CD4-positive, alpha-beta memory T cell (primary cell): ENCODE data around the gene RASL10B. TPM values are rescaled to one million over a fixed set of nuclear protein-coding genes. Genes with fewer than 3 reads are reported as not detected.

Experiments
- CTCF ChIA-PET: fragments of 350-600 bp; sonication (Branson Sonifier 250); formaldehyde crosslinking; loops from one replicate; lab custom pipeline; 2021; ENCODE audit warnings: inconsistent platforms; ENCODE audit not compliant: partially characterized antibody; lab: Charles Lee
- POLR2A ChIA-PET: fragments of 350-600 bp; sonication (Branson Sonifier 250); formaldehyde crosslinking; loops from one replicate; lab custom pipeline; 2021; ENCODE audit not compliant: partially characterized antibody; lab: Charles Lee
- DNase-seq, 5 donors: peaks; one replicate each; pipeline versions ENCODE4 v3.0.0 to v3.0.0-alpha.2; 2020 to 2022; ENCODE audit warnings: mixed read lengths in 1 of 5
- H3K27ac ChIP-seq: one replicate; pipeline ENCODE4 v1.7.0; 2013; ENCODE audit warnings: low read depth, low read length
- H3K27me3 ChIP-seq: 2 replicates; pipeline ENCODE4 v1.7.0; 2013; ENCODE audit warnings: mild to moderate bottlenecking, low read length, moderate library complexity; ENCODE audit not compliant: insufficient read depth
- H3K36me3 ChIP-seq: 2 replicates; pipeline ENCODE4 v1.7.0; 2013; ENCODE audit warnings: mild to moderate bottlenecking, low read length, moderate library complexity; ENCODE audit not compliant: insufficient read depth
- H3K4me1 ChIP-seq: 2 replicates; pipeline ENCODE4 v1.7.0; 2013; ENCODE audit warnings: mild to moderate bottlenecking, low read length, moderate library complexity; ENCODE audit not compliant: insufficient read depth
- H3K4me3 ChIP-seq, 2 donors: one replicate each; pipeline ENCODE4 v1.7.0; 2013; ENCODE audit warnings: low read length in 2 of 2, mild to moderate bottlenecking in 1 of 2
- H3K9me3 ChIP-seq, 2 donors: one replicate each; pipeline ENCODE4 v1.7.0; 2013; ENCODE audit warnings: low read length in 2 of 2, control low read depth in 1 of 2; ENCODE audit not compliant: control insufficient read depth in 1 of 2
- H3K27ac Mint-ChIP-seq, 7 donors: one replicate each; pipeline ENCODE4 v1.8.0; 2020 to 2021; ENCODE audit warnings: mixed read lengths in 7 of 7, mild to moderate bottlenecking in 6 of 7, inconsistent platforms in 3 of 7, moderate library complexity in 3 of 7
- H3K27me3 Mint-ChIP-seq, 2 donors: one replicate each; pipeline ENCODE4 v1.8.0; 2020 to 2021; ENCODE audit warnings: mixed read lengths in 2 of 2
- H3K36me3 Mint-ChIP-seq, 2 donors: one replicate each; pipeline ENCODE4 v1.8.0; 2020 to 2021; ENCODE audit warnings: mixed read lengths in 2 of 2, inconsistent platforms in 1 of 2, mild to moderate bottlenecking in 1 of 2
- H3K4me1 Mint-ChIP-seq, 4 donors: one replicate each; pipeline ENCODE4 v1.8.0; 2020 to 2021; ENCODE audit warnings: mixed read lengths in 4 of 4, mild to moderate bottlenecking in 1 of 4
- H3K4me3 Mint-ChIP-seq, 8 donors: one replicate each; pipeline ENCODE4 v1.8.0; 2020 to 2021; ENCODE audit warnings: mixed read lengths in 8 of 8, mild to moderate bottlenecking in 7 of 8, moderate library complexity in 6 of 8, inconsistent platforms in 3 of 8
- H3K9me3 Mint-ChIP-seq, 8 donors: one replicate each; pipeline ENCODE4 v1.8.0; 2020 to 2021; ENCODE audit warnings: mixed read lengths in 8 of 8, mild to moderate bottlenecking in 5 of 8, inconsistent platforms in 3 of 8, moderate library complexity in 1 of 8
- intact Hi-C: fragments of 100-400 bp; cut with micrococcal nuclease; formaldehyde crosslinking; loops from one replicate; pipeline ENCODE4 v1.15.1; 2023
- polyA plus RNA-seq, 2 donors: library from polyadenylated mRNA; unstranded; fragments of 300-500 nt; fragmentation: Illumina TruSeq; gene quantifications; one replicate each; pipeline ENCODE4 v1.2.3, GENCODE V29; 2021
- total RNA-seq, 2 experiments: library from RNA; stranded (reverse); gene quantifications; one replicate each; pipeline ENCODE4 v1.2.3, GENCODE V29; 2021

RASL10B gene
- total and polyA plus RNA-seq, 4 experiments from 2014 or later, result 0.15 TPM; not detected in 2

GRCh38 chr17:35764123-35764991 is 32.9 kb downstream of the RASL10B start:
- H3K4me3 ChIP-seq, result peak overlapping the region; percentile 54 to 57
- Mint-ChIP-seq H3K9me3 (no peaks in the 10 kb centered on the region), H3K4me3 (peak overlapping the region; percentile 89 to 98 (median 95)), H3K36me3 (no peaks in the 10 kb centered on the region), H3K4me1 (peaks cover 1 to 13% (median 6%) of the 10 kb centered on the region in 4 donors), H3K27ac (peak overlapping the region; percentile 59 to 93 (median 83)), H3K27me3 (no peaks in the 10 kb centered on the region)
- DNase-seq, result peak; percentile 78 to 84 (median 78)
- H3K27ac ChIP-seq, result peak overlapping the region; percentile 15
- ChIA-PET CTCF (interaction anchor here (0.6 to 13.8 kb wide), 64 partner anchors 9 to 835 kb away, joined by 3 to 350 read pairs (median 4); partner anchors contain the start of genes AP2B1, CCT6B, MMP28 and RASL10B), POLR2A (interaction anchor here (0.8 to 4.4 kb wide), 15 partner anchors 16 to 603 kb away, joined by 3 to 115 read pairs (median 4); partner anchors contain the start of genes MMP28, PEX12 and TAF15)
- no peaks in the 10 kb centered on the region for H3K27me3 ChIP-seq
- intact Hi-C loops, result loop anchor here (1.0 kb wide), 2 partner anchors 40 to 45 kb away; partner anchors contain the start of gene TAF15
- H3K4me1 ChIP-seq, result peaks cover 6% of the 10 kb centered on the region
- H3K36me3 ChIP-seq, result no peaks in the 10 kb centered on the region
- H3K9me3 ChIP-seq, result no peaks in the 10 kb centered on the region

GRCh38 chr17:35765086-35765710 is 33.8 kb downstream of the RASL10B start:
- Histone ChIP-seq H3K27me3 (no peaks in the 10 kb centered on the region), H3K4me1 (peaks cover 6% of the 10 kb centered on the region), H3K27ac (no peak overlapping the region), H3K36me3 (no peaks in the 10 kb centered on the region), H3K9me3 (no peaks in the 10 kb centered on the region), H3K4me3 (peak overlapping the region in 1 of 2 donors; percentile 57)
- ChIA-PET CTCF (interaction anchor here (1.2 to 13.8 kb wide), 13 partner anchors 10 to 597 kb away, joined by 4 to 350 read pairs (median 11); partner anchors contain the start of genes MMP28, RASL10B and TAF15), POLR2A (interaction anchor here (1.2 to 4.4 kb wide), 3 partner anchors 44 to 234 kb away, joined by 3 to 115 read pairs (median 3); partner anchors contain the start of gene TAF15)
- intact Hi-C loops, result no loop called here
- H3K9me3 Mint-ChIP-seq, result no peaks in the 10 kb centered on the region
- no peaks in the 10 kb centered on the region for H3K27me3 Mint-ChIP-seq
- H3K4me1 Mint-ChIP-seq, result peaks cover 1 to 13% (median 6%) of the 10 kb centered on the region in 4 donors
- H3K4me3 Mint-ChIP-seq, result peak overlapping the region; percentile 21 to 98 (median 95)
- DNase-seq, result no peak
- H3K27ac Mint-ChIP-seq, result peak overlapping the region in 2 of 7 donors; percentile 49 to 80
- no peaks in the 10 kb centered on the region for H3K36me3 Mint-ChIP-seq

- CTCF ChIA-PET, result interaction anchor here (2.2 to 13.8 kb wide), 4 partner anchors 10 to 42 kb away, joined by 10 to 350 read pairs (median 38); partner anchors contain the start of genes MMP28 and TAF15
- no peak overlapping the region for H3K27ac ChIP-seq
- H3K4me1 Mint-ChIP-seq, result peaks cover 1 to 13% (median 6%) of the 10 kb centered on the region in 4 donors
- no peak for DNase-seq
- no peaks in the 10 kb centered on the region for H3K36me3 ChIP-seq
- no peak overlapping the region for H3K4me3 ChIP-seq
- H3K4me1 ChIP-seq, result peaks cover 6% of the 10 kb centered on the region
- H3K4me3 Mint-ChIP-seq, result peak overlapping the region in 2 of 8 donors; percentile 20 to 29
- no peaks in the 10 kb centered on the region for H3K9me3 Mint-ChIP-seq
- no peaks in the 10 kb centered on the region for H3K36me3 Mint-ChIP-seq
- POLR2A ChIA-PET, result interaction anchor here (1.0 to 4.4 kb wide), 2 partner anchors 43 kb away, joined by 5 to 115 read pairs; partner anchors contain the start of gene TAF15
- no peaks in the 10 kb centered on the region for H3K27me3 Mint-ChIP-seq
- intact Hi-C loops, result no loop called here
- no peak overlapping the region for H3K27ac Mint-ChIP-seq
- no peaks in the 10 kb centered on the region for H3K9me3 ChIP-seq
- no peaks in the 10 kb centered on the region for H3K27me3 ChIP-seq
Observed at GRCh38 chr17:35765756-35766488, 34.5 kb downstream of the RASL10B start.

- Mint-ChIP-seq H3K9me3 (no peaks in the 10 kb centered on the region), H3K4me3 (no peak overlapping the region), H3K27me3 (no peaks in the 10 kb centered on the region), H3K4me1 (peaks cover 1 to 13% (median 6%) of the 10 kb centered on the region in 4 donors), H3K36me3 (no peaks in the 10 kb centered on the region), H3K27ac (no peak overlapping the region)
- no peak for DNase-seq
- peaks cover 6% of the 10 kb centered on the region for H3K4me1 ChIP-seq
- no peak overlapping the region for H3K4me3 ChIP-seq
- intact Hi-C loops, result no loop called here
- H3K9me3 ChIP-seq, result no peaks in the 10 kb centered on the region
- no peaks in the 10 kb centered on the region for H3K27me3 ChIP-seq
- POLR2A ChIA-PET, result interaction anchor here (1.0 kb wide), 1 partner anchor 42 kb away, joined by 5 read pairs; no protein-coding TSS in a partner anchor
- H3K36me3 ChIP-seq, result no peaks in the 10 kb centered on the region
- CTCF ChIA-PET, result interaction anchor here (1.0 to 13.8 kb wide), 5 partner anchors 9 to 381 kb away, joined by 4 to 350 read pairs (median 6); partner anchors contain the start of gene TAF15
- H3K27ac ChIP-seq, result no peak overlapping the region
Observed at GRCh38 chr17:35766489-35766877, 35.0 kb downstream of the RASL10B start.

- H3K27me3 Mint-ChIP-seq, result peaks cover 0 to under 1% of the 10 kb centered on the region in 2 donors
- H3K4me1 Mint-ChIP-seq, result peaks cover 1 to 13% (median 6%) of the 10 kb centered on the region in 4 donors
- Histone ChIP-seq H3K36me3 (no peaks in the 10 kb centered on the region), H3K4me3 (no peak overlapping the region), H3K27ac (no peak overlapping the region), H3K27me3 (no peaks in the 10 kb centered on the region), H3K4me1 (peaks cover 6% of the 10 kb centered on the region), H3K9me3 (no peaks in the 10 kb centered on the region)
- peak in 4 of 5 donors; percentile 17 to 28 (median 22) for DNase-seq
- peak overlapping the region in 1 of 7 donors; percentile 22 for H3K27ac Mint-ChIP-seq
- intact Hi-C loops, result no loop called here
- no peak overlapping the region for H3K4me3 Mint-ChIP-seq
- CTCF ChIA-PET, result interaction anchor here (0.8 to 13.8 kb wide), 9 partner anchors 10 to 382 kb away, joined by 3 to 350 read pairs (median 4); partner anchors contain the start of gene TAF15
- H3K36me3 Mint-ChIP-seq, result no peaks in the 10 kb centered on the region
- H3K9me3 Mint-ChIP-seq, result no peaks in the 10 kb centered on the region
- POLR2A ChIA-PET, result interaction anchor here (0.9 to 1.0 kb wide), 2 partner anchors 41 to 63 kb away, joined by 3 to 5 read pairs; no protein-coding TSS in a partner anchor
Observed at GRCh38 chr17:35766903-35767510, 35.6 kb downstream of the RASL10B start.

- intact Hi-C loops, result no loop called here
- no peaks in the 10 kb centered on the region for H3K36me3 Mint-ChIP-seq
- no peak overlapping the region for H3K4me3 Mint-ChIP-seq
- Histone ChIP-seq H3K4me3 (no peak overlapping the region), H3K9me3 (no peaks in the 10 kb centered on the region), H3K36me3 (no peaks in the 10 kb centered on the region), H3K4me1 (peaks cover 6% of the 10 kb centered on the region), H3K27me3 (no peaks in the 10 kb centered on the region), H3K27ac (no peak overlapping the region)
- peaks cover 0 to 7% of the 10 kb centered on the region in 2 donors for H3K27me3 Mint-ChIP-seq
- H3K9me3 Mint-ChIP-seq, result no peaks in the 10 kb centered on the region
- no peak for DNase-seq
- H3K4me1 Mint-ChIP-seq, result peaks cover 1 to 13% (median 6%) of the 10 kb centered on the region in 4 donors
- H3K27ac Mint-ChIP-seq, result no peak overlapping the region
- POLR2A ChIA-PET, result no interaction called here
- CTCF ChIA-PET, result interaction anchor here (1.0 to 13.8 kb wide), 5 partner anchors 21 to 39 kb away, joined by 3 to 350 read pairs (median 3); partner anchors contain the start of gene TAF15
Observed at GRCh38 chr17:35768797-35769196, 37.4 kb downstream of the RASL10B start.
